Epithelial cell of esophagus (primary cell): ENCODE data around the gene PSORS1C1.
"Not testable (repeated sequence)": the region's sequence is repeated elsewhere in the genome, so short reads cannot be mapped to it uniquely, and the experiment has no call there.

Experiments used
- DNase-seq: peaks from one replicate; pipeline ENCODE4 v3.0.0; 2010; ENCODE audit warnings: low read depth
- H3K4me3 ChIP-seq: 2 replicates; pipeline ENCODE4 v1.5.1; 2011; ENCODE audit warnings: mild to moderate bottlenecking, low read length, control low read depth
- TF ChIP-seq, protein P1 (sequence below): IDR thresholded peaks from 2 replicates; pipeline ENCODE4 v1.5.1; 2011; ENCODE audit warnings: low read depth, mild to moderate bottlenecking, low read length, control low read depth, inconsistent platforms; ENCODE audit not compliant: insufficient read depth; ENCODE audit errors: missing control alignments

The PSORS1C1 gene

DNA sequence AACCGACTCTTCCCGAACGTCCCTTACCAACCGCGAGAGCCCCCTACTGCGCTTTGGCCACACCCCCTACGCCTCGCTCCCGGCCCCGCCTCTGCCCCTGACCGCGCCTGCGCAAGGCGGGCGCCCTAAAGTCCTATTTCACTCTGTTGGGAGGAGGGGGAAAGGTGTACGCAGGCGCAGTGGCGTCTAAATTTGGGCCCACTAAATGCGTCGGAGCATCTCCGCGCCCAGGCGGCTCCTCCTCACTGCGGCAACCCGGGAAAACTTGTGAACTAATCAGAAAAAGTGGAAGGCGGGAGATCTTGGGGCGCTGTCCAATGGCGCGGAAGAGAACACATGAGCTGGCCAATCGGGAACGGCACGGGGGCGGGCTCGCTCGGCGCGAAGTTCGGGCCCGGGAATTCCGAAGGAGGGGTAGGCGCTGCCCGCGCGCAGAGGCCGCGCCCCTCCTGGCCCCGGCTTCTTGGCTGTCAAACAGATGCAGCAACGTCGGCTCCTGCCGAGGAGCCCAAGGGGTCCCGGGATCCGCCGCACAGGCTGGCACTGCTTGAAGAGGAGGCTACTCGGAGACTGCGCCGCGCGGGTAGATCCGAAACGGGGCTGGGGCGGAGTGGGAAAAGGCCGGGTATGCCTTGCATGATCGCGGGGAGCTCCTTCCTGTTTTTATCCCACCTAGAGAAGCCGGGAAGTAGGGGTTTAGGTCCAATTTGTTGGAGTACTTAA, 43.7 kb downstream of the PSORS1C1 start, which contains the start of gene TCF19:
Gene TCF19 (plus strand): TSS at position 450 of the 723 bp plus-strand sequence. CDS start 881 bp downstream, outside the sequence.
- DNase-seq = peak; percentile 99
- TF ChIP-seq, protein P1, sequence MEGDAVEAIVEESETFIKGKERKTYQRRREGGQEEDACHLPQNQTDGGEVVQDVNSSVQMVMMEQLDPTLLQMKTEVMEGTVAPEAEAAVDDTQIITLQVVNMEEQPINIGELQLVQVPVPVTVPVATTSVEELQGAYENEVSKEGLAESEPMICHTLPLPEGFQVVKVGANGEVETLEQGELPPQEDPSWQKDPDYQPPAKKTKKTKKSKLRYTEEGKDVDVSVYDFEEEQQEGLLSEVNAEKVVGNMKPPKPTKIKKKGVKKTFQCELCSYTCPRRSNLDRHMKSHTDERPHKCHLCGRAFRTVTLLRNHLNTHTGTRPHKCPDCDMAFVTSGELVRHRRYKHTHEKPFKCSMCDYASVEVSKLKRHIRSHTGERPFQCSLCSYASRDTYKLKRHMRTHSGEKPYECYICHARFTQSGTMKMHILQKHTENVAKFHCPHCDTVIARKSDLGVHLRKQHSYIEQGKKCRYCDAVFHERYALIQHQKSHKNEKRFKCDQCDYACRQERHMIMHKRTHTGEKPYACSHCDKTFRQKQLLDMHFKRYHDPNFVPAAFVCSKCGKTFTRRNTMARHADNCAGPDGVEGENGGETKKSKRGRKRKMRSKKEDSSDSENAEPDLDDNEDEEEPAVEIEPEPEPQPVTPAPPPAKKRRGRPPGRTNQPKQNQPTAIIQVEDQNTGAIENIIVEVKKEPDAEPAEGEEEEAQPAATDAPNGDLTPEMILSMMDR = no peak
- H3K4me3 ChIP-seq = peak within 1 kb of the TSS; percentile 84

DNA sequence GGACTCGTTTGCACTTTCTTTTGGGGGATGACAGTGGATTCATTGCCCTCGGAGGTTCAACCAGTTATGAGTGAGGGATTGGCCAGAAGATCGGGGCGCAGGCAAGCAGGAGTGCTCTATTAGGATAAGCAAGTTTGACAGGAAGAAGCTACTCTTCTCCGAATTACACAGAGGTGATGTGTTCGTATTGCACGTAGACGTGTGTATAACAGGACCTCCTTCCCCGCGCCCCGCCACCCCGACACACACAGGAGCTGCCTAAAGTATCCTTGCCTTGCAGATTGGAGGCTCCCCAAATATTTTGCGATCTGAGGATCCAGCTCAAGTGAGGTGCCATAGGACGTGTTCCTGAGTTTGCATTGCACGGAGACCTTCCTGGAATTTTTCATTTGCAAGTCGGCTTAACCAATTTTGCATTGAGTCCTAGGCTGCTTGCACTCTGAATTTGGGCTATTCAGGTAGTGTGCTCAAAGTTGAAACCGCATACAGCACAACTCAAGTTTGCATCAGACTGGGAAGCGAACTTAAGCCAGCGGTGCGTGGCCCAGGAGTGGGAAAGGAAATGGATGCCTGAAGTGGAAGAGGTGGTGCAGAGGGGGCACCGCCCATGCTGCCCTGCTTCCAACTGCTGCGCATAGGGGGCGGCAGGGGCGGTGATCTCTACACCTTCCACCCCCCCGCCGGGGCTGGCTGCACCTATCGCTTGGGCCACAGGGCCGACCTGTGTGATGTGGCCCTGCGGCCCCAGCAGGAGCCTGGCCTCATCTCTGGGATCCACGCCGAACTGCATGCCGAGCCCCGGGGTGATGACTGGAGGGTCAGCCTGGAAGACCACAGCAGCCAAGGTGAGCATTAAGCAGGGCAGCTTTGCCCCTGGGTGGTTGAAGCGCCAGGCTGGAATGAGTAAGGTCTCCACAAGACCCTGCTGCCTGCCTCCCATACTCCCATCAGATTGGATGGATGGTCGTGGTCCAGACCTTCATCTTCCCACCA, 44.6 kb downstream of the PSORS1C1 start:
- TF ChIP-seq, protein P1 = no peak
- peak overlapping the region; percentile 84 for H3K4me3 ChIP-seq
- peak; percentile 66 for DNase-seq

DNA sequence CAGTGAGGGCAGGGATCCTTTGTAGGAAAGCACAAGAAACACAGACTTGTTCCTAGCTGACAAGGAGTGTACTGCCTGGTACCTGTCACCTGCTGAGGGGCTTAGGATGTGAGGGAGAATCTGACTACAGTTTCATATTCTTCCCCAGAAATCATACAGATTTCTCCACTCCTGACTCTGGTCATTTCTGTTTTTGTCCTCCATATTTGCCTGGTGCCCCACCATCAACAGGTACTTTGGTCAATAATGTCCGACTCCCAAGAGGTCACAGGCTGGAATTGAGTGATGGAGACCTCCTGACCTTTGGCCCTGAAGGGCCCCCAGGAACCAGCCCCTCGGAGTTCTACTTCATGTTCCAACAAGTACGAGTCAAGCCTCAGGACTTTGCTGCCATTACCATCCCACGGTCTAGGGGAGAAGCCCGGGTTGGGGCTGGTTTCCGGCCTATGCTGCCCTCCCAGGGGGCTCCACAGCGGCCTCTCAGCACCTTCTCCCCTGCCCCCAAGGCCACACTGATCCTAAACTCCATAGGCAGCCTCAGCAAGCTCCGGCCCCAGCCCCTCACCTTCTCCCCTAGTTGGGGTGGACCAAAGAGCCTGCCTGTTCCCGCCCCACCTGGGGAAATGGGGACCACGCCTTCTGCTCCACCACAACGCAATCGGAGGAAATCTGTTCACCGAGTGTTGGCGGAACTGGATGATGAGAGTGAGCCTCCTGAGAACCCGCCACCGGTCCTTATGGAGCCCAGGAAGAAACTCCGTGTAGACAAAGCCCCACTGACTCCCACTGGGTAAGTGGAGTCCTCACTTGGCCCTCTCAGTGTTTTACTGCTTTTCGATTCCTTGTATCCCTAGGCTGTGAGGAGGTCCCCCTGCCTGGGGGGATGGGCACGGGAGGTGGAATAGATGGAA, 46.9 kb downstream of the PSORS1C1 start:
- TF ChIP-seq, protein P1 = no peak
- H3K4me3 ChIP-seq = no peak overlapping the region
- DNase-seq = no peak

DNA sequence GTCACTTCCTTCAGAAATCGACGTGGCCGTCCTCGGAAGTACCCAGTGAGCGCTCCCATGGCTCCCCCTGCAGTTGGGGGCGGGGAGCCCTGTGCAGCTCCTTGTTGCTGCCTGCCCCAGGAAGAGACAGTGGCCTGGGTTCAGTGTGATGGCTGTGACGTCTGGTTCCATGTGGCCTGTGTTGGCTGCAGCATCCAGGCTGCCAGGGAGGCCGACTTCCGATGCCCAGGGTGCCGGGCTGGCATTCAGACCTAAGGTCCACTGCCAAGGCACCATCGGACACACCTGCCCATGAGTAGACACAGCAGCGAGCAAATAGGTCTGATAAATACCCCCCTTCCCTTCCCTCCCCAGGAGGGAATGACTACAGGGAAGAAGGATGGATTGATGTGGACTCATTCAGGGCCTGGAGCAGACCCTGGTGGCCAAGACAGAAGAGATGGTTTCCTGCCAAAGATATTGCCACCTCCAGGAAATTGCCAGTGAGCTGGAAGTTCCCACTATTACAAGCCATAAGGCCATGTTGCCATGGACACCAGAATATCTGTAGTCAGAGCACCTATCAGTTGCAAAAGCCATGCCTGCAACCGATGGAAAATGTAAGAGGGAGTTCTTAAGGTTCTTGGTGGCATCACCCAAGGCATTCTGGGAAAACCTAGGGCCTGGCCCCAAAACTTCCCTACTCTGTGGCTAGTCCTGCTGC, 48.0 kb downstream of the PSORS1C1 start:
- TF ChIP-seq, protein P1 = no peak
- no peak for DNase-seq
- no peak overlapping the region for H3K4me3 ChIP-seq

DNA sequence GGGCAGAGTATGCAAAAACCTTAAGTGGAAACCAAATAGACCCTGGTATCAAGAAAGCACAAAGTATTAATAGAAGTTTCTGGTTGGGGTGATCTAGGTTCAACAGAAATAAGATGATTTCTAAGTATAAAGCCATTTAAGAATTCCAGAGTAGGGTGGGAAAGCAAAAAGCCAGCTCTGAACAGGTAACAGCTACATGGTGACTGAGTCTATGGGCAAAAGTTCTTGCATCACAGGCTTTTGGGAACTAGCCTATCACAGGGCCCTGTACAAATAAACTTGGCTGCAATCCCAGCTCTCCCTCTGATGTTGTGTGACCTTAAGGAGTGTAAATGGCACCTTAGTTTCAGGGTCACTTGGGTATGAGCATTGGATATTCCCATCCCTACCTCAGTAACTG, 49.3 kb downstream of the PSORS1C1 start:
- TF ChIP-seq, protein P1 = no peak
- H3K4me3 ChIP-seq = no peak overlapping the region
- DNase-seq = peak; percentile 61

DNA sequence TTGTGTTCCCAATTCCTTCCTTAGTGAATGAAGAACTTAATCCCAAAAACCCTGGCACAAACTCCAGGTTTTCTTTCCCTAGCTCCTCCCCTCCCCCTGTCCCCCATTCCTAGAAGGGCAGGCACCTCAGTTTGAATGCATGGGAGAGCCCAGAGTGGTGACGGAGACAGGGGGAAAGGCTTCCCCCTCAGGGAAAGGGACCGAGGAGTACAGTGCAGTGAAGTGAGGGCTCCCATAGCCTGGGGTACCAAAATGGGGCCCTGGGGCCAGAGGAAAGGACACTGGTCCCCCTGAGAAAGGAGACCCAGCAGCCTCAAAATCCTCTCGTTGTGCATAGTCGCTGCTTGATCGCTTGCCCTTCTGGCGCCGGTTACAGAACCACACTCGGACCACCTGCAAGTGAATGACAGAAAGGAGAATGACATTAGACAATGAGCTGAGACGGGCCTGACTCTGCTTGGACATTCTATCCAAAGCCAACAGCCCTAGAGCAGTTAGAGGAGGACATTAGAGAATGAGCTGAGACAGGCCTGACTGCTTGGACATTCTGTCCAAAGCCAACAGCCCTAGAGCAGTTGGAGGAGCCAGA, 50.0 kb downstream of the PSORS1C1 start:
- not testable (repeated sequence) for DNase-seq, H3K4me3 ChIP-seq

DNA sequence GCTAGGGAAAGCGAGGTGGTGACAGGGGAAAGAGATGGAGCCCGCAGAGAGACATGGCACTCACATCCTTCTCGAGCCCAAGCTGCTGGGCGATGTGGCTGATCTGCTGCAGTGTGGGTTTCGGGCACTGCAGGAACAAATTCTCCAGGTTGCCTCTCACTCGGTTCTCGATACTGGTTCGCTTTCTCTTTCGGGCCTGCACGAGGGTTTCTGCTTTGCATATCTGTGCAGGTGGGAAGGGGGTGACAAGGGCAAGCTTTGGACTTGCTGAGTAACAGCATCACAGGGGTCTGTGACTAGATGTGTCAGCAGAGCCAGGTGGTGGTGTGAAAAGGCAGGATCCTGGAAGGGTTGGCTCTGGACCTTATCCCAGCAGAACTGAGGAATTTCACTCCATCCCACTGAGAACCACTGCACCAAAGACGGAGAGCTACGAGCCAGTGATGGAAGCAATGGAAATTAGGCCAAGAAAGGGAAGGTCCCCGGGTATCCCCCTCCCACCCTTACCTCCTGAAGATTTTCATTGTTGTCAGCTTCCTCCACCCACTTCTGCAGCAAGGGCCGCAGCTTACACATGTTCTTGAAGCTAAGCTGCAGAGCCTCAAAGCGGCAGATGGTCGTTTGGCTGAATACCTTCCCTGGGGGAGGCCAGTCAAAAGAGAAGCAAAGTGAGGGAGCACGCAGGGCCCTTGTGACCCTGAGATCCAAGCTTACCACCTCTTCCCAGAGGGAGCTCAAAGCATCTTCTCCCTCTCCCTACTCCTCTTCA, 50.6 kb downstream of the PSORS1C1 start:
- DNase-seq, H3K4me3 ChIP-seq: not testable (repeated sequence)
